ENCODE data around the gene BAHCC1. TPM values are rescaled to one million over a fixed set of nuclear protein-coding genes. Genes with fewer than 3 reads are reported as not detected.

BAHCC1 gene
- total RNA-seq, 1 experiment from 2014 or later: 29.8 TPM

DNA sequence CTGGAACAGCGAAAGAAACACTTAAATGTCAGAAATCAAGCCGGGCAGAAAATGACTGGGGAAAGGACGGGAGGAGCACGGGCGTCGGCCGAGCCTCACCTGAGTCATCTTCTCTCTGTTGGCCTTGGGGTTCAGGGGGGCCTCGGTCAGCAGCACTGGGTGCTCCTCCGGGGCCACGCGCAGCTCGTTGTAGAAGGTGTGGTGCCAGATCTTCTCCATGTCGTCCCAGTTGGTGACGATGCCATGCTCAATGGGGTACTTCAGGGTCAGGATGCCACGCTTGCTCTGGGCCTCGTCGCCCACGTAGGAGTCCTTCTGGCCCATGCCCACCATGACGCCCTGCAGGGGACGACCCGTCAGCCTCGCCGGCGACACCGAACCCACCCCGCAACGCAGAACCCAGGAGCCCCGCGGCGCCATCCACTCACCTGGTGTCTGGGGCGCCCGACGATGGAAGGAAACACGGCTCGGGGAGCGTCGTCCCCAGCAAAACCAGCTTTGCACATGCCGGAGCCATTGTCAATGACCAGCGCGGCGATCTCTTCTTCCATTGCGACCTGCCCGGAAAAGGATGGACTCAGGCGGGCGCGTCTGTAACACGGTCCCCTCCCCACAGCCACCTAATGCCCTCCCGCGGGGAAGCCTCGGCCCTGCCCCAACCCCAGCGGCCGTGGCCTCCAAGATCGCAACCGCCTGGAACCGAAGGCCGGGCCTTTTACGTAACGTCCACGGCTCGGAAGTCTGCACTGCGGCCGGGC is 116.7 kb downstream of the BAHCC1 start (continued):
- TF ChIP-seq, protein P1, sequence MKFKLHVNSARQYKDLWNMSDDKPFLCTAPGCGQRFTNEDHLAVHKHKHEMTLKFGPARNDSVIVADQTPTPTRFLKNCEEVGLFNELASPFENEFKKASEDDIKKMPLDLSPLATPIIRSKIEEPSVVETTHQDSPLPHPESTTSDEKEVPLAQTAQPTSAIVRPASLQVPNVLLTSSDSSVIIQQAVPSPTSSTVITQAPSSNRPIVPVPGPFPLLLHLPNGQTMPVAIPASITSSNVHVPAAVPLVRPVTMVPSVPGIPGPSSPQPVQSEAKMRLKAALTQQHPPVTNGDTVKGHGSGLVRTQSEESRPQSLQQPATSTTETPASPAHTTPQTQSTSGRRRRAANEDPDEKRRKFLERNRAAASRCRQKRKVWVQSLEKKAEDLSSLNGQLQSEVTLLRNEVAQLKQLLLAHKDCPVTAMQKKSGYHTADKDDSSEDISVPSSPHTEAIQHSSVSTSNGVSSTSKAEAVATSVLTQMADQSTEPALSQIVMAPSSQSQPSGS (CRISPR knock-in tag; IDR thresholded peaks at IDR 0.05; ENCODE audit: borderline replicate concordance, low read depth): no peak
- TF ChIP-seq ZNF219 (CRISPR knock-in tag; IDR thresholded peaks at IDR 0.05; ENCODE audit: borderline replicate concordance) (no peak), SP1 (CRISPR knock-in tag; conservative IDR thresholded peaks at IDR 0.05) (no peak), PRRX2 (CRISPR knock-in tag; IDR thresholded peaks at IDR 0.05) (peak; percentile 75), ELF4 (CRISPR knock-in tag; IDR thresholded peaks at IDR 0.05; ENCODE audit: low read depth) (no peak), ZNF138 (CRISPR knock-in tag; conservative IDR thresholded peaks at IDR 0.05) (no peak), TEAD4 (CRISPR knock-in tag; IDR thresholded peaks at IDR 0.05) (no peak), TP53 (CRISPR knock-in tag; IDR thresholded peaks at IDR 0.05) (no peak), ZBTB21 (CRISPR knock-in tag; IDR thresholded peaks at IDR 0.05; ENCODE audit: borderline replicate concordance) (0 out of 2 replicates have a peak, but pooled peaks have one; percentile 11), ZNF232 (CRISPR knock-in tag; IDR thresholded peaks at IDR 0.05) (no peak), GABPB1 (CRISPR knock-in tag; IDR thresholded peaks at IDR 0.05) (peak; percentile 7; the same call in 1 of the 2 replicates), ESRRA (CRISPR knock-in tag; IDR thresholded peaks at IDR 0.05; ENCODE audit: borderline replicate concordance) (no peak; the same call in 1 of the 2 replicates), ZNF317 (CRISPR knock-in tag; IDR thresholded peaks at IDR 0.05; ENCODE audit: borderline replicate concordance, low read depth) (no peak), SMAD3 (CRISPR knock-in tag; IDR thresholded peaks at IDR 0.05; ENCODE audit: borderline replicate concordance) (no peak), ZNF263 (CRISPR knock-in tag; IDR thresholded peaks at IDR 0.05; ENCODE audit: low read depth) (no peak), ZNF396 (CRISPR knock-in tag; IDR thresholded peaks at IDR 0.05; ENCODE audit: borderline replicate concordance) (no peak), TCF7 (CRISPR knock-in tag; IDR thresholded peaks at IDR 0.05; ENCODE audit: low read depth) (no peak), KAT7 (CRISPR knock-in tag; IDR thresholded peaks at IDR 0.05; ENCODE audit: borderline replicate concordance) (peak; percentile 25; the same call in 1 of the 2 replicates), FOXP1 (CRISPR knock-in tag; IDR thresholded peaks at IDR 0.05; ENCODE audit: borderline replicate concordance) (peak; percentile 73; the same call in 1 of the 2 replicates), GTF2I (CRISPR knock-in tag; conservative IDR thresholded peaks at IDR 0.05) (no peak), NFYB (CRISPR knock-in tag; conservative IDR thresholded peaks at IDR 0.05; ENCODE audit: low read depth) (no peak; the same call in 1 of the 2 replicates)
- TF ChIP-seq, protein P2, sequence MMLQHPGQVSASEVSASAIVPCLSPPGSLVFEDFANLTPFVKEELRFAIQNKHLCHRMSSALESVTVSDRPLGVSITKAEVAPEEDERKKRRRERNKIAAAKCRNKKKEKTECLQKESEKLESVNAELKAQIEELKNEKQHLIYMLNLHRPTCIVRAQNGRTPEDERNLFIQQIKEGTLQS (CRISPR knock-in tag; conservative IDR thresholded peaks at IDR 0.05): no peak
- TF ChIP-seq, protein P3, sequence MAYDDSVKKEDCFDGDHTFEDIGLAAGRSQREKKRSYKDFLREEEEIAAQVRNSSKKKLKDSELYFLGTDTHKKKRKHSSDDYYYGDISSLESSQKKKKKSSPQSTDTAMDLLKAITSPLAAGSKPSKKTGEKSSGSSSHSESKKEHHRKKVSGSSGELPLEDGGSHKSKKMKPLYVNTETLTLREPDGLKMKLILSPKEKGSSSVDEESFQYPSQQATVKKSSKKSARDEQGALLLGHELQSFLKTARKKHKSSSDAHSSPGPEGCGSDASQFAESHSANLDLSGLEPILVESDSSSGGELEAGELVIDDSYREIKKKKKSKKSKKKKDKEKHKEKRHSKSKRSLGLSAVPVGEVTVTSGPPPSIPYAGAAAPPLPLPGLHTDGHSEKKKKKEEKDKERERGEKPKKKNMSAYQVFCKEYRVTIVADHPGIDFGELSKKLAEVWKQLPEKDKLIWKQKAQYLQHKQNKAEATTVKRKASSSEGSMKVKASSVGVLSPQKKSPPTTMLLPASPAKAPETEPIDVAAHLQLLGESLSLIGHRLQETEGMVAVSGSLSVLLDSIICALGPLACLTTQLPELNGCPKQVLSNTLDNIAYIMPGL (CRISPR knock-in tag; IDR thresholded peaks at IDR 0.05): no peak
- TF ChIP-seq, protein P4, sequence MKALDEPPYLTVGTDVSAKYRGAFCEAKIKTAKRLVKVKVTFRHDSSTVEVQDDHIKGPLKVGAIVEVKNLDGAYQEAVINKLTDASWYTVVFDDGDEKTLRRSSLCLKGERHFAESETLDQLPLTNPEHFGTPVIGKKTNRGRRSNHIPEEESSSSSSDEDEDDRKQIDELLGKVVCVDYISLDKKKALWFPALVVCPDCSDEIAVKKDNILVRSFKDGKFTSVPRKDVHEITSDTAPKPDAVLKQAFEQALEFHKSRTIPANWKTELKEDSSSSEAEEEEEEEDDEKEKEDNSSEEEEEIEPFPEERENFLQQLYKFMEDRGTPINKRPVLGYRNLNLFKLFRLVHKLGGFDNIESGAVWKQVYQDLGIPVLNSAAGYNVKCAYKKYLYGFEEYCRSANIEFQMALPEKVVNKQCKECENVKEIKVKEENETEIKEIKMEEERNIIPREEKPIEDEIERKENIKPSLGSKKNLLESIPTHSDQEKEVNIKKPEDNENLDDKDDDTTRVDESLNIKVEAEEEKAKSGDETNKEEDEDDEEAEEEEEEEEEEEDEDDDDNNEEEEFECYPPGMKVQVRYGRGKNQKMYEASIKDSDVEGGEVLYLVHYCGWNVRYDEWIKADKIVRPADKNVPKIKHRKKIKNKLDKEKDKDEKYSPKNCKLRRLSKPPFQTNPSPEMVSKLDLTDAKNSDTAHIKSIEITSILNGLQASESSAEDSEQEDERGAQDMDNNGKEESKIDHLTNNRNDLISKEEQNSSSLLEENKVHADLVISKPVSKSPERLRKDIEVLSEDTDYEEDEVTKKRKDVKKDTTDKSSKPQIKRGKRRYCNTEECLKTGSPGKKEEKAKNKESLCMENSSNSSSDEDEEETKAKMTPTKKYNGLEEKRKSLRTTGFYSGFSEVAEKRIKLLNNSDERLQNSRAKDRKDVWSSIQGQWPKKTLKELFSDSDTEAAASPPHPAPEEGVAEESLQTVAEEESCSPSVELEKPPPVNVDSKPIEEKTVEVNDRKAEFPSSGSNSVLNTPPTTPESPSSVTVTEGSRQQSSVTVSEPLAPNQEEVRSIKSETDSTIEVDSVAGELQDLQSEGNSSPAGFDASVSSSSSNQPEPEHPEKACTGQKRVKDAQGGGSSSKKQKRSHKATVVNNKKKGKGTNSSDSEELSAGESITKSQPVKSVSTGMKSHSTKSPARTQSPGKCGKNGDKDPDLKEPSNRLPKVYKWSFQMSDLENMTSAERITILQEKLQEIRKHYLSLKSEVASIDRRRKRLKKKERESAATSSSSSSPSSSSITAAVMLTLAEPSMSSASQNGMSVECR (CRISPR knock-in tag; IDR thresholded peaks at IDR 0.05; ENCODE audit: borderline replicate concordance): peak; percentile 82
- TF ChIP-seq, protein P5, sequence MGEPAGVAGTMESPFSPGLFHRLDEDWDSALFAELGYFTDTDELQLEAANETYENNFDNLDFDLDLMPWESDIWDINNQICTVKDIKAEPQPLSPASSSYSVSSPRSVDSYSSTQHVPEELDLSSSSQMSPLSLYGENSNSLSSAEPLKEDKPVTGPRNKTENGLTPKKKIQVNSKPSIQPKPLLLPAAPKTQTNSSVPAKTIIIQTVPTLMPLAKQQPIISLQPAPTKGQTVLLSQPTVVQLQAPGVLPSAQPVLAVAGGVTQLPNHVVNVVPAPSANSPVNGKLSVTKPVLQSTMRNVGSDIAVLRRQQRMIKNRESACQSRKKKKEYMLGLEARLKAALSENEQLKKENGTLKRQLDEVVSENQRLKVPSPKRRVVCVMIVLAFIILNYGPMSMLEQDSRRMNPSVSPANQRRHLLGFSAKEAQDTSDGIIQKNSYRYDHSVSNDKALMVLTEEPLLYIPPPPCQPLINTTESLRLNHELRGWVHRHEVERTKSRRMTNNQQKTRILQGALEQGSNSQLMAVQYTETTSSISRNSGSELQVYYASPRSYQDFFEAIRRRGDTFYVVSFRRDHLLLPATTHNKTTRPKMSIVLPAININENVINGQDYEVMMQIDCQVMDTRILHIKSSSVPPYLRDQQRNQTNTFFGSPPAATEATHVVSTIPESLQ (CRISPR knock-in tag; IDR thresholded peaks at IDR 0.05): no peak
- TF ChIP-seq, protein P6, sequence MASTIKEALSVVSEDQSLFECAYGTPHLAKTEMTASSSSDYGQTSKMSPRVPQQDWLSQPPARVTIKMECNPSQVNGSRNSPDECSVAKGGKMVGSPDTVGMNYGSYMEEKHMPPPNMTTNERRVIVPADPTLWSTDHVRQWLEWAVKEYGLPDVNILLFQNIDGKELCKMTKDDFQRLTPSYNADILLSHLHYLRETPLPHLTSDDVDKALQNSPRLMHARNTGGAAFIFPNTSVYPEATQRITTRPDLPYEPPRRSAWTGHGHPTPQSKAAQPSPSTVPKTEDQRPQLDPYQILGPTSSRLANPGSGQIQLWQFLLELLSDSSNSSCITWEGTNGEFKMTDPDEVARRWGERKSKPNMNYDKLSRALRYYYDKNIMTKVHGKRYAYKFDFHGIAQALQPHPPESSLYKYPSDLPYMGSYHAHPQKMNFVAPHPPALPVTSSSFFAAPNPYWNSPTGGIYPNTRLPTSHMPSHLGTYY (CRISPR knock-in tag; IDR thresholded peaks at IDR 0.05): peak; percentile 87; the same call in 1 of the 2 replicates
- TF ChIP-seq, protein P7, sequence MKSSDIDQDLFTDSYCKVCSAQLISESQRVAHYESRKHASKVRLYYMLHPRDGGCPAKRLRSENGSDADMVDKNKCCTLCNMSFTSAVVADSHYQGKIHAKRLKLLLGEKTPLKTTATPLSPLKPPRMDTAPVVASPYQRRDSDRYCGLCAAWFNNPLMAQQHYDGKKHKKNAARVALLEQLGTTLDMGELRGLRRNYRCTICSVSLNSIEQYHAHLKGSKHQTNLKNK (CRISPR knock-in tag; IDR thresholded peaks at IDR 0.05): peak; percentile 50; the same call in 1 of the 2 replicates
